PC-3 (cell line): ENCODE results near the gene FOXB2. TPM values are rescaled to one million over a fixed set of nuclear protein-coding genes. Genes with fewer than 3 reads are reported as not detected.

Experiments used
- ATAC-seq: fragments of 200-7000 bp; cut with Tn5 transposase; 2 replicates; pipeline ENCODE4 v1.9.1; 2020; ENCODE audit warnings: mild to moderate bottlenecking, moderate library complexity
- BruUV-seq: library from RNA; stranded (reverse); fragments of 400-500 nt; replicated peaks from 2 replicates; lab custom pipeline; 2021; lab: Mats Ljungman, UMichigan
- CTCF ChIA-PET: fragments of 300-600 bp; sonication (Branson Sonifier 250); formaldehyde crosslinking; loops from one replicate; lab custom pipeline; 2022; ENCODE audit warnings: antibody characterized with exemption; lab: Charles Lee
- POLR2A ChIA-PET: fragments of 300-600 bp; sonication (Branson Sonifier 250); formaldehyde crosslinking; loops from one replicate; lab custom pipeline; 2022; ENCODE audit warnings: antibody characterized with exemption; ENCODE audit not compliant: unreplicated experiment; lab: Charles Lee
- DNase-seq: peaks from one replicate; pipeline ENCODE4 v3.0.0-alpha.2; 2015
- H2AFZ ChIP-seq: fragments of 300-600 bp; sonication (generic); 2 replicates; pipeline ENCODE4 v1.6.0; 2016; ENCODE audit warnings: antibody characterized with exemption, low read length
- H3F3A ChIP-seq: fragments of 300-600 bp; sonication (generic); one replicate; pipeline ENCODE4 v1.6.0; 2017; ENCODE audit warnings: antibody characterized with exemption, low read length, control low read depth, mild to moderate bottlenecking; ENCODE audit not compliant: unreplicated experiment
- H3K27ac ChIP-seq: fragments of 300-600 bp; sonication (generic); 2 replicates; pipeline ENCODE4 v1.5.1; 2016; ENCODE audit warnings: mild to moderate bottlenecking, low read length
- H3K27me3 ChIP-seq: fragments of 300-600 bp; sonication (generic); 2 replicates; pipeline ENCODE4 v1.6.1; 2016; ENCODE audit warnings: low read length, mixed read lengths
- H3K36me3 ChIP-seq: fragments of 300-600 bp; sonication (generic); 2 replicates; pipeline ENCODE4 v1.6.1; 2016; ENCODE audit warnings: low read depth, mixed run types, low read length, mixed read lengths
- H3K4me1 ChIP-seq: fragments of 300-600 bp; sonication (generic); 2 replicates; pipeline ENCODE4 v1.5.1; 2016; ENCODE audit warnings: low read length; ENCODE audit not compliant: insufficient read depth
- H3K4me2 ChIP-seq: fragments of 300-600 bp; sonication (generic); 2 replicates; pipeline ENCODE4 v1.6.0; 2016; ENCODE audit warnings: low read length
- H3K4me3 ChIP-seq: fragments of 300-600 bp; sonication (generic); 2 replicates; pipeline ENCODE4 v1.5.1; 2016; ENCODE audit warnings: mild to moderate bottlenecking, low read length, mixed read lengths
- H3K79me2 ChIP-seq: fragments of 300-600 bp; sonication (generic); 2 replicates; pipeline ENCODE4 v1.6.1; 2017; ENCODE audit warnings: low read length, mixed read lengths
- H3K9ac ChIP-seq: fragments of 300-600 bp; sonication (generic); 2 replicates; pipeline ENCODE4 v1.6.0; 2016; ENCODE audit warnings: mild to moderate bottlenecking, low read length
- H3K9me2 ChIP-seq: fragments of 300-600 bp; sonication (generic); replicated peaks from 2 replicates; pipeline ENCODE4 v1.6.1; 2016; ENCODE audit warnings: mixed run types, low read length, mixed read lengths
- H3K9me3 ChIP-seq: fragments of 300-600 bp; sonication (generic); 2 replicates; pipeline ENCODE4 v1.6.1; 2016; ENCODE audit warnings: low read length, mixed read lengths
- H4K20me1 ChIP-seq: fragments of 300-600 bp; sonication (generic); 2 replicates; pipeline ENCODE4 v1.6.1; 2016; ENCODE audit warnings: low read length, mixed read lengths
- CTCF ChIP-seq: fragments of 300-600 bp; sonication (generic); conservative IDR thresholded peaks from 2 replicates; pipeline ENCODE4 v1.5.1; 2017; ENCODE audit warnings: antibody characterized with exemption, low read depth, mild to moderate bottlenecking, low read length
- EZH2 ChIP-seq: fragments of 300-600 bp; sonication (generic); IDR thresholded peaks from one replicate; pipeline ENCODE4 v1.6.1; 2017; ENCODE audit warnings: antibody characterized with exemption, mild to moderate bottlenecking, low read length; ENCODE audit not compliant: unreplicated experiment
- EZH2phosphoT487 ChIP-seq: fragments of 300-600 bp; sonication (generic); IDR thresholded peaks from 2 replicates; pipeline ENCODE4 v1.6.1; 2018; ENCODE audit warnings: mild to moderate bottlenecking, antibody characterized with exemption, low read length, borderline replicate concordance
- intact Hi-C: fragments of 100-400 bp; cut with micrococcal nuclease; formaldehyde crosslinking; loops from 2 replicates; pipeline ENCODE4 v1.9.0; 2023
- total RNA-seq: library from RNA; depleted of rRNA; stranded (reverse); fragments of >200 nt; gene quantifications from 2 replicates; pipeline ENCODE4 v1.2.3, GENCODE V29; 2014

FOXB2 gene
- total RNA-seq, 1 experiment from 2014 or later, result not detected

GRCh38 chr9:77013932-77014596 lies 5.4 kb upstream of the FOXB2 start:
- Histone ChIP-seq H3K9me3 (no peaks in the 10 kb centered on the region), H3K4me3 (no peak overlapping the region), H3K9me2 (no peaks in the 10 kb centered on the region), H3K79me2 (no peaks in the 10 kb centered on the region), H3F3A (no peaks in the 10 kb centered on the region), H3K36me3 (no peaks in the 10 kb centered on the region), H3K27ac (no peak overlapping the region), H3K4me1 (no peaks in the 10 kb centered on the region), H3K9ac (no peak overlapping the region), H2AFZ (no peak overlapping the region), H4K20me1 (no peaks in the 10 kb centered on the region), H3K27me3 (peaks cover 88% of the 10 kb centered on the region), H3K4me2 (no peak overlapping the region)
- DNase-seq, result no peak
- ChIA-PET CTCF (no interaction called here), POLR2A (no interaction called here)
- no peak for ATAC-seq
- no TSS peak for BruUV-seq
- TF ChIP-seq EZH2 (no peak), CTCF (no peak)
- intact Hi-C loops, result loop anchor here (10.0 kb wide), 1 partner anchor 141 kb away; no protein-coding TSS in a partner anchor

- no peak for ATAC-seq
- Histone ChIP-seq H3F3A (no peaks in the 10 kb centered on the region), H4K20me1 (no peaks in the 10 kb centered on the region), H2AFZ (no peak overlapping the region), H3K4me3 (no peak overlapping the region), H3K27me3 (peaks cover 94% of the 10 kb centered on the region), H3K36me3 (no peaks in the 10 kb centered on the region), H3K79me2 (no peaks in the 10 kb centered on the region), H3K4me2 (no peak overlapping the region), H3K9me2 (no peaks in the 10 kb centered on the region), H3K9ac (no peak overlapping the region), H3K9me3 (no peaks in the 10 kb centered on the region), H3K27ac (no peak overlapping the region), H3K4me1 (no peaks in the 10 kb centered on the region)
- TF ChIP-seq EZH2phosphoT487, result no peak; the same call in 1 of the 2 replicates
- TF ChIP-seq CTCF, result peak; percentile 38
- no peak for TF ChIP-seq EZH2
- DNase-seq, result no peak
- intact Hi-C loops, result loop anchor here (10.0 kb wide), 1 partner anchor 140 kb away; no protein-coding TSS in a partner anchor
- ChIA-PET CTCF (no interaction called here), POLR2A (no interaction called here)
- no TSS peak for BruUV-seq
These were observed 4.7 kb upstream of the FOXB2 start for GRCh38 chr9:77014597-77015263.
